HepG2 (cell line): ENCODE measurements around the gene AMIGO3. TPM values are rescaled to one million over a fixed set of nuclear protein-coding genes. Genes with fewer than 3 reads are reported as not detected.

Source experiments
- ADNP ChIP-seq: sonication (generic); formaldehyde crosslinking; IDR thresholded peaks from 2 replicates; pipeline ENCODE4 v1.4.0; 2020; ENCODE audit warnings: missing genetic modification reagents
- AGO2 ChIP-seq: fragments of 200-400 bp; formaldehyde crosslinking; optimal IDR thresholded peaks from 2 replicates; pipeline ENCODE3; 2017; ENCODE audit warnings: mild to moderate bottlenecking, low read depth, low read length, moderate library complexity
- ARNTL ChIP-seq: sonication (generic); formaldehyde crosslinking; IDR thresholded peaks from 2 replicates; pipeline ENCODE4 v1.4.0; 2020; ENCODE audit warnings: mild to moderate bottlenecking, missing genetic modification reagents
- CCDC6 ChIP-seq: sonication (generic); formaldehyde crosslinking; IDR thresholded peaks from 2 replicates; pipeline ENCODE4 v1.8.1; 2022; ENCODE audit warnings: mild to moderate bottlenecking, missing genetic modification reagents, moderate library complexity
- ETV6 ChIP-seq: sonication (generic); formaldehyde crosslinking; conservative IDR thresholded peaks from 2 replicates; pipeline ENCODE4 v1.4.0; 2020; ENCODE audit warnings: missing genetic modification reagents
- JDP2 ChIP-seq: sonication (generic); formaldehyde crosslinking; IDR thresholded peaks from 2 replicates; pipeline ENCODE4 v1.8.1; 2022; ENCODE audit warnings: missing genetic modification reagents, borderline replicate concordance
- POLR2G ChIP-seq: fragments of 200-400 bp; formaldehyde crosslinking; IDR thresholded peaks from 2 replicates; pipeline ENCODE4 v1.6.1; 2018; ENCODE audit warnings: mild to moderate bottlenecking, low read depth, low read length, moderate library complexity
- RFX1 ChIP-seq: fragments of 450-650 bp; IDR thresholded peaks from 2 replicates; pipeline ENCODE4 v1.6.1; 2017
- SRY ChIP-seq: sonication (generic); formaldehyde crosslinking; IDR thresholded peaks from 2 replicates; pipeline ENCODE4 v1.8.0; 2022; ENCODE audit warnings: mild to moderate bottlenecking, missing genetic modification reagents
- ZIK1 ChIP-seq: sonication (generic); formaldehyde crosslinking; IDR thresholded peaks from 2 replicates; pipeline ENCODE4 v1.5.0; 2020; ENCODE audit warnings: mild to moderate bottlenecking, low read depth, missing genetic modification reagents, borderline replicate concordance
- ZNF274 ChIP-seq: sonication (generic); formaldehyde crosslinking; IDR thresholded peaks from 2 replicates; pipeline ENCODE4 v1.5.1; 2020; ENCODE audit warnings: mild to moderate bottlenecking, missing genetic modification reagents
- ZNF331 ChIP-seq: sonication (generic); formaldehyde crosslinking; IDR thresholded peaks from 2 replicates; pipeline ENCODE4 v1.4.0; 2020; ENCODE audit warnings: missing genetic modification reagents
- ZNF407 ChIP-seq: sonication (generic); formaldehyde crosslinking; IDR thresholded peaks from one replicate; pipeline ENCODE4 v1.5.1; 2020; ENCODE audit warnings: mild to moderate bottlenecking, missing genetic modification reagents; ENCODE audit errors: not compliant biosample characterization
- ZNF513 ChIP-seq: sonication (generic); formaldehyde crosslinking; conservative IDR thresholded peaks from 2 replicates; pipeline ENCODE4 v1.5.0; 2020; ENCODE audit warnings: missing genetic modification reagents
- ZNF589 ChIP-seq: sonication (generic); formaldehyde crosslinking; conservative IDR thresholded peaks from 2 replicates; pipeline ENCODE4 v1.8.0; 2022; ENCODE audit warnings: mild to moderate bottlenecking, moderate library complexity, missing genetic modification reagents
- ZNF615 ChIP-seq: sonication (generic); formaldehyde crosslinking; IDR thresholded peaks from 2 replicates; pipeline ENCODE4 v1.5.0; 2020; ENCODE audit warnings: mild to moderate bottlenecking, missing genetic modification reagents, borderline replicate concordance
- ZNF672 ChIP-seq: sonication (generic); formaldehyde crosslinking; IDR thresholded peaks from 2 replicates; pipeline ENCODE4 v1.8.1; 2022; ENCODE audit warnings: missing genetic modification reagents
- ZNF788 ChIP-seq: sonication (generic); formaldehyde crosslinking; IDR thresholded peaks from 2 replicates; pipeline ENCODE4 v1.5.0; 2020; ENCODE audit warnings: mild to moderate bottlenecking, missing genetic modification reagents, borderline replicate concordance
- ZNF816 ChIP-seq: sonication (generic); formaldehyde crosslinking; IDR thresholded peaks from 2 replicates; pipeline ENCODE4 v1.8.0; 2022; ENCODE audit warnings: missing genetic modification reagents, mild to moderate bottlenecking, borderline replicate concordance
- polyA plus RNA-seq, 8 experiments: library from polyadenylated mRNA; depleted of rRNA in 3 of 8; stranded (reverse) in 7 of 8; unstranded in 1 of 8; fragments of >200 nt; fragmentation: Illumina TruSeq in 4 of 8; extraction: Trizol in 4 of 8; gene quantifications; 2 replicates each; pipeline versions ENCODE4 v1.2.1 to v1.2.3, GENCODE V29; 2011 to 2016; ENCODE audit warnings: low read depth in 4 of 8, missing spikeins in 1 of 8, mixed read lengths in 1 of 8; ENCODE audit not compliant: insufficient read depth in 1 of 8
- total RNA-seq, 5 experiments: library from RNA; depleted of rRNA; stranded (reverse); fragments of >200 nt; fragmentation: Illumina TruSeq; extraction: Trizol; gene quantifications; 2 replicates each; pipeline ENCODE4 v1.2.3, GENCODE V29; 2016; ENCODE audit warnings: low read depth in 1 of 5

The AMIGO3 gene
- total and polyA plus RNA-seq, 2 of the 13 experiments (the other 11 are each of a cell fraction or from before 2014, with no cell fraction given), result 0.35 TPM; not detected in 1

- TF ChIP-seq ZNF407 (CRISPR knock-in tag), result no peak
- no peak; the same call in 1 of the 2 replicates for TF ChIP-seq JDP2 (CRISPR knock-in tag)
- peak; percentile 84; the same call in 1 of the 2 replicates for TF ChIP-seq ZNF274 (CRISPR knock-in tag)
- no peak for TF ChIP-seq ZNF816
- peak; percentile 78 for TF ChIP-seq CCDC6 (CRISPR knock-in tag)
- TF ChIP-seq ZNF513 (CRISPR knock-in tag), result no peak
- TF ChIP-seq ARNTL (CRISPR knock-in tag), result 0 out of 2 replicates have a peak, but pooled peaks have one; percentile 32
- no peak for TF ChIP-seq ZIK1
- peak; percentile 98 for TF ChIP-seq AGO2
- TF ChIP-seq ZNF331 (CRISPR knock-in tag), result 0 out of 2 replicates have a peak, but pooled peaks have one; percentile 36
- TF ChIP-seq ZNF589 (CRISPR knock-in tag), result peak; percentile 94
- TF ChIP-seq POLR2G, result peak; percentile 77; the same call in 1 of the 2 replicates
- TF ChIP-seq ZNF615, result no peak
- no peak for TF ChIP-seq SRY (CRISPR knock-in tag)
- no peak for TF ChIP-seq ZNF672
- no peak; the same call in 1 of the 2 replicates for TF ChIP-seq ZNF788 (CRISPR knock-in tag)
- no peak; the same call in 1 of the 2 replicates for TF ChIP-seq ETV6 (CRISPR knock-in tag)
- no peak for TF ChIP-seq ADNP
- peak; percentile 91 for TF ChIP-seq RFX1
Observed at GRCh38 chr3:49723628-49724551, 4.4 kb upstream of the AMIGO3 start, which contains the start of gene GMPPB (continued).
